Large intestine (tissue), 3 donors: ENCODE results near the gene OR10A2. TPM values are rescaled to one million over a fixed set of nuclear protein-coding genes. Genes with fewer than 3 reads are reported as not detected.
"Not testable (repeated sequence)": the region's sequence is repeated elsewhere in the genome, so short reads cannot be mapped to it uniquely, and the experiment has no call there.

ENCODE experiments used
- DNase-seq, 2 donors: peaks; one replicate each; pipeline versions ENCODE4 v3.0.0 to v3.0.0-alpha.2; 2013
- H3K27ac ChIP-seq: one replicate; pipeline ENCODE4 v1.5.1; 2013; ENCODE audit warnings: low read length
- H3K27me3 ChIP-seq: 2 replicates; pipeline ENCODE4 v1.6.1; 2013; ENCODE audit warnings: low read length; ENCODE audit not compliant: control insufficient read depth, insufficient read depth
- H3K36me3 ChIP-seq: 2 replicates; pipeline ENCODE4 v1.6.1; 2013; ENCODE audit warnings: low read length; ENCODE audit not compliant: control insufficient read depth, insufficient read depth
- H3K4me1 ChIP-seq: one replicate; pipeline ENCODE4 v1.6.1; 2013; ENCODE audit warnings: low read length; ENCODE audit not compliant: control insufficient read depth, insufficient read depth
- H3K4me3 ChIP-seq: one replicate; pipeline ENCODE4 v1.5.1; 2013; ENCODE audit warnings: low read length
- H3K9me3 ChIP-seq: one replicate; pipeline ENCODE4 v1.6.1; 2013; ENCODE audit warnings: mild to moderate bottlenecking, low read depth, low read length, moderate library complexity; ENCODE audit not compliant: control insufficient read depth
- WGBS: methylation state at CpG from one replicate; pipeline ENCODE4 v1.1.5; 2013; ENCODE audit warnings: low lambda C conversion rate; ENCODE audit not compliant: insufficient coverage; 5-methylcytosine and 5-hydroxymethylcytosine counted together
- polyA plus RNA-seq: library from polyadenylated mRNA; unstranded; fragments of 120-200 nt; gene quantifications from one replicate; pipeline ENCODE4 v1.2.1, GENCODE V29; 2013

OR10A2 gene
- polyA plus RNA-seq, 1 donor: 0.04 TPM

GRCh38 chr11:6882751-6883150, 19.9 kb downstream of the OR10A2 start:
- DNase-seq: no peak
- Histone ChIP-seq H3K4me3 (no peak overlapping the region), H3K4me1 (no peaks in the 10 kb centered on the region), H3K27me3 (no peaks in the 10 kb centered on the region), H3K27ac (no peak overlapping the region), H3K36me3 (no peaks in the 10 kb centered on the region), H3K9me3 (no peaks in the 10 kb centered on the region)

GRCh38 chr11:6887711-6888110, 24.9 kb downstream of the OR10A2 start:
- not testable (repeated sequence) for H3K9me3 ChIP-seq, H3K27me3 ChIP-seq, DNase-seq, H3K4me3 ChIP-seq, H3K4me1 ChIP-seq, H3K27ac ChIP-seq, H3K36me3 ChIP-seq
- no CpG with 5 or more reads among the region's 5 CpGs for WGBS

DNA sequence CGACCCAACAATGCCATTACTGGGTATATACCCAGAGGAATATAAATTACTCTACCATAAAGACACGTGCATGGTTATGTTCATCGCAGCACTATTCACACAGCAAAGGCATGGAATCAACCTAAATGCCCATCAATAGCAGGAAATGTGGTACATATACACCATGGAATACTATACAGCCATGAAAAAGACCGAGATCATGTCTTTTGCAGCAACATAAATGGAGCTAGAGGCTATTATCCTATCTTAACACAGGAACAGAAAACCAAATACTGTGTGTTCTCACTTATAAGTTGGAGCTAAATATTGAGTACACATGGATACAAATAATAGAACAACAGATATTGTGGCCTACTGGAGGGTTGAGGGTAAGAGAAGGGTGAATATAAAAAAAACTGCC, 26.0 kb downstream of the OR10A2 start:
- 93% methylated on average over 2 of the region's 4 CpGs for WGBS
- Histone ChIP-seq H3K4me1 (no peaks in the 10 kb centered on the region), H3K36me3 (no peaks in the 10 kb centered on the region), H3K27ac (no peak overlapping the region), H3K4me3 (no peak overlapping the region), H3K27me3 (no peaks in the 10 kb centered on the region), H3K9me3 (no peaks in the 10 kb centered on the region)
- no peak for DNase-seq

DNA sequence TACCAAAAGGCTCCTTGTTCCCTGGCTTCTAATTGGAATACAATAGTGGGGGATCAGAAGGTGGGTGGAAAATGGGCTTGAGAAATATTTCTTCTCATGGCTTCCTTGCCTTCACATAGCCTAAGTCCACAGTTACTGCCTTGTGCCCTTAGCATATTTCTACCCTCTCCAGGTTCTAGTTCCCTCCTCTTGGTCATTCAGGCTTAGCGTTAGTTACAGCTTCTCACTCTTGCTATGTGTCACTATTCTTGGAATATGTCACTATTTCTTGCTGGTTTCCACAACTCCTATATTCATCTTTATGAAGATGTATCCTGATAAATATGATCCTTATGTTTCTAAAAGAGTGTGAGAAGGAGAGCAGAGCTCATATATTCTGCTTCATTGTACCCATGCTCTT, 27.0 kb downstream of the OR10A2 start:
- WGBS: 88% methylated on average over 1 of the region's 1 CpG

DNA sequence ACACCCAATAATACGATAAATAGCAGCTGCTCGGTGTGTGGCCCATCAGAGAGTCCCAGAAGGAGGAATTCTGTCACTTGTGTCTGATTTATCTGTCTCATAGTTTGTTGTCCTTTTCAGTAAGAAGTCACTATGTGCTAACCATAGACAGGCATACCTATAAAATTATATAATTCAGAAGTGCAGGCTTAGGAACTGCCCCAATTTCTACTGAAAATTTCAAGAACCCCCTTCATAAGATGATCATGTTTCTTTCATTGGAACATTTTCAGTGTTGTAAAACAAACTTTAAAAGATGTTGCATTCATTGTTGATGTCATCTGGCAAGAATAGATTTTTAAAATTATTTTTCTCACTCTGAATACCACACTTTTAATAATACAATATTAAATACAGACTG, 29.5 kb downstream of the OR10A2 start, which contains the start of gene OR2D2:
Gene OR2D2 (minus strand): TSS at position 101 of the 400 bp plus-strand sequence. CDS start 0 bp downstream, at position 101.
- no peak within 1 kb of the TSS for H3K4me3 ChIP-seq
- WGBS: no CpG with 5 or more reads among the region's 2 CpGs
- no peak for DNase-seq
- H3K27me3 ChIP-seq: no peaks in the 10 kb centered on the region
- no peaks in the 10 kb centered on the region for H3K4me1 ChIP-seq
- no peaks in the 10 kb centered on the region for H3K9me3 ChIP-seq
- no peak within 1 kb of the TSS for H3K27ac ChIP-seq
- no peaks in the 10 kb centered on the region for H3K36me3 ChIP-seq

More for the DNA sequence above, 27.0 kb downstream of the OR10A2 start:
- no peak for DNase-seq
- Histone ChIP-seq H3K4me1 (no peaks in the 10 kb centered on the region), H3K27me3 (no peaks in the 10 kb centered on the region), H3K27ac (no peak overlapping the region), H3K9me3 (no peaks in the 10 kb centered on the region), H3K4me3 (no peak overlapping the region), H3K36me3 (no peaks in the 10 kb centered on the region)

DNA sequence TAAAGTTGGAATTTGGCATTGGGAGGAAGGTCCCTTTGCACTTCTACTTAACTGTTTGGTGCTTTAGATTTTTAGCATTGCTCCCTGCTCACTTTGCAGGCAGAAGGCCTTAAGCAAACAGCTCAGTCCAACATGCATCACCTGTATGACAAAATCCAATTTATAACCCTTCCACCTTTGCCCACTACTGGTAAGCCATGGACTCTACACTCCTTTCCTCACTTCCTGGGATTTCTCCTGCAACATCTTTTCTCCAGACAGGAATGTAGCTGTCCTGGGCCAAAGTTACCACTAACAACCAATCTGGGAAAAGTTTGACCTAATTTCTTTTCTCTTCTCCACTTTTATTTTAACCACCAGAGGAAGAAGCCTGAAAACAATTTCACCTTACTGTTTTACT, 31.2 kb downstream of the OR10A2 start:
- no peaks in the 10 kb centered on the region for H3K4me1 ChIP-seq
- no peaks in the 10 kb centered on the region for H3K27me3 ChIP-seq
- no peak overlapping the region for H3K27ac ChIP-seq
- no peak overlapping the region for H3K4me3 ChIP-seq
- no peaks in the 10 kb centered on the region for H3K36me3 ChIP-seq
- DNase-seq: peak in 1 of 2 donors; percentile 18
- no peaks in the 10 kb centered on the region for H3K9me3 ChIP-seq

DNA sequence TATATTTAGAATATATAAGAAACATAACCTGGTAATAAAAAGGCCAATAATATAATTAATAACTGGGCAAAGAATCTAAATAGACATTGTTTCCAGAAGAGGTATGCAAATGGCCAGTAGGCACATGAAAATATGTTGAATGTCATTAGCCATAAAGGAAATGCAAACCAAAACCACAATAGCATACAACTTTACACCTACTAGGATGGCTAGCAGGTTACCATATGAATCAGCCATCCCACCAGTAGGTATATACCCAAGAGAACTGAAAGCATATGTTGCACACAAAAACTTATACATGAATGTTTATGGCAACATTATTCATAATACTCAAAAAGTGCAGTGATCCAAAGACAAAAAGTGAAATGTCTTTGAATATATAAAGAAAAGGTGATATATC, 32.2 kb downstream of the OR10A2 start:
- Histone ChIP-seq H3K9me3 (no peaks in the 10 kb centered on the region), H3K27ac (no peak overlapping the region), H3K36me3 (no peaks in the 10 kb centered on the region), H3K27me3 (no peaks in the 10 kb centered on the region), H3K4me1 (no peaks in the 10 kb centered on the region), H3K4me3 (no peak overlapping the region)
- no peak for DNase-seq

DNA sequence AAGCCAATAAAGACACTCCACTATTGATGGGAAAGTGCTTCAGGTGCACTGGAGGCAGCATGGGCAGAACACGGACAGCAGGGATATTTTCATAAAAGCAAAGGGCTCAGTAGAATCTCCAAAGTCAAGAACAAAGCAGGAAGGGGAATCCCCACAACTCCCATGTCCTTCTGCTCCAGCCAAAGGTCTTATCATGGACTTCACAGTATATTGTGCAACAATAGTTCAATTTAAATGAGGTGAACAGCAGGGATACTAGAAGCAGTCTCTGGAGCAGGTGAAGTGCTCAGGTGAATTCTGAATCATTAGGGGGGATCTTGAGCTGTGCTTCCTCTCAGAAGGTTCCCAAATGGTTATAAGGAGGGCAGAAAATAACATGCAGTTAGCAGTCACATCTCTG, 36.1 kb downstream of the OR10A2 start:
- H3K4me3 ChIP-seq: no peak overlapping the region
- no CpG with 5 or more reads among the region's 1 CpG for WGBS
- H3K4me1 ChIP-seq: no peaks in the 10 kb centered on the region
- no peaks in the 10 kb centered on the region for H3K27me3 ChIP-seq
- no peak overlapping the region for H3K27ac ChIP-seq
- H3K9me3 ChIP-seq: no peaks in the 10 kb centered on the region
- DNase-seq: no peak
- H3K36me3 ChIP-seq: no peaks in the 10 kb centered on the region

GRCh38 chr11:6900327-6900999, 37.6 kb downstream of the OR10A2 start:
- H3K4me1 ChIP-seq: no peaks in the 10 kb centered on the region
- H3K9me3 ChIP-seq: no peaks in the 10 kb centered on the region
- no peak for DNase-seq
- no peaks in the 10 kb centered on the region for H3K36me3 ChIP-seq
- no peak overlapping the region for H3K4me3 ChIP-seq
- H3K27ac ChIP-seq: no peak overlapping the region
- H3K27me3 ChIP-seq: no peaks in the 10 kb centered on the region
- whole genome bisulfite sequencing: 83% methylated on average over 2 of the region's 2 CpGs

GRCh38 chr11:6904804-6905203, 41.9 kb downstream of the OR10A2 start:
- H3K9me3 ChIP-seq, H3K4me1 ChIP-seq, H3K27ac ChIP-seq, H3K4me3 ChIP-seq, DNase-seq, H3K27me3 ChIP-seq, H3K36me3 ChIP-seq: not testable (repeated sequence)
- no CpG with 5 or more reads among the region's 13 CpGs for WGBS

DNA sequence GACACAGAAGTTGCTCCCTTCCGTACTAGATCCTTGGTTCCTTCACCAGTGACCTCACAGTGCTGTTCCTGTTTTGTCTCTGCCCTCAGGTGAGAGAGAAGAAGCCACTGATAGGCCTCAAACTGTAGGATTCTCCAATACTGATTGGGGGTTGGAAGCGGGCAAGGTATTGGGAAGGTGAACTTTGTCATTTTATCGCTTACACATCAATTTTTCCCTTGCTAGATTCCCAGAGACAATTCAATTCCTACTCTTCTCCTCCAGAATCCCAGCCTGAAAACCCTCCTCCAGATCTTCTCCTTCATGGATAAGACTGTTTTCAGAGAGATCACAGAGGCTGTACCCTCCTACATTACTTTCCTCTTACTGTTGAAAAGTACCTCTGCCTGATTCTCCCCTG, 48.5 kb downstream of the OR10A2 start:
- 100% methylated on average over 2 of the region's 3 CpGs for WGBS
- Histone ChIP-seq H3K4me3 (no peak overlapping the region), H3K27ac (no peak overlapping the region), H3K9me3 (no peaks in the 10 kb centered on the region), H3K27me3 (no peaks in the 10 kb centered on the region), H3K4me1 (no peaks in the 10 kb centered on the region), H3K36me3 (no peaks in the 10 kb centered on the region)
- no peak for DNase-seq
